Right forelimb (tissue), 1 donor: Measurements from ENCODE around the gene HSPA12B.

Experiments used
- DNase-seq: peaks from one replicate; pipeline ENCODE4 v3.0.0-alpha.2; 2018

Gene HSPA12B, protein sequence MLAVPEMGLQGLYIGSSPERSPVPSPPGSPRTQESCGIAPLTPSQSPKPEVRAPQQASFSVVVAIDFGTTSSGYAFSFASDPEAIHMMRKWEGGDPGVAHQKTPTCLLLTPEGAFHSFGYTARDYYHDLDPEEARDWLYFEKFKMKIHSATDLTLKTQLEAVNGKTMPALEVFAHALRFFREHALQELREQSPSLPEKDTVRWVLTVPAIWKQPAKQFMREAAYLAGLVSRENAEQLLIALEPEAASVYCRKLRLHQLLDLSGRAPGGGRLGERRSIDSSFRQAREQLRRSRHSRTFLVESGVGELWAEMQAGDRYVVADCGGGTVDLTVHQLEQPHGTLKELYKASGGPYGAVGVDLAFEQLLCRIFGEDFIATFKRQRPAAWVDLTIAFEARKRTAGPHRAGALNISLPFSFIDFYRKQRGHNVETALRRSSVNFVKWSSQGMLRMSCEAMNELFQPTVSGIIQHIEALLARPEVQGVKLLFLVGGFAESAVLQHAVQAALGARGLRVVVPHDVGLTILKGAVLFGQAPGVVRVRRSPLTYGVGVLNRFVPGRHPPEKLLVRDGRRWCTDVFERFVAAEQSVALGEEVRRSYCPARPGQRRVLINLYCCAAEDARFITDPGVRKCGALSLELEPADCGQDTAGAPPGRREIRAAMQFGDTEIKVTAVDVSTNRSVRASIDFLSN

DNA sequence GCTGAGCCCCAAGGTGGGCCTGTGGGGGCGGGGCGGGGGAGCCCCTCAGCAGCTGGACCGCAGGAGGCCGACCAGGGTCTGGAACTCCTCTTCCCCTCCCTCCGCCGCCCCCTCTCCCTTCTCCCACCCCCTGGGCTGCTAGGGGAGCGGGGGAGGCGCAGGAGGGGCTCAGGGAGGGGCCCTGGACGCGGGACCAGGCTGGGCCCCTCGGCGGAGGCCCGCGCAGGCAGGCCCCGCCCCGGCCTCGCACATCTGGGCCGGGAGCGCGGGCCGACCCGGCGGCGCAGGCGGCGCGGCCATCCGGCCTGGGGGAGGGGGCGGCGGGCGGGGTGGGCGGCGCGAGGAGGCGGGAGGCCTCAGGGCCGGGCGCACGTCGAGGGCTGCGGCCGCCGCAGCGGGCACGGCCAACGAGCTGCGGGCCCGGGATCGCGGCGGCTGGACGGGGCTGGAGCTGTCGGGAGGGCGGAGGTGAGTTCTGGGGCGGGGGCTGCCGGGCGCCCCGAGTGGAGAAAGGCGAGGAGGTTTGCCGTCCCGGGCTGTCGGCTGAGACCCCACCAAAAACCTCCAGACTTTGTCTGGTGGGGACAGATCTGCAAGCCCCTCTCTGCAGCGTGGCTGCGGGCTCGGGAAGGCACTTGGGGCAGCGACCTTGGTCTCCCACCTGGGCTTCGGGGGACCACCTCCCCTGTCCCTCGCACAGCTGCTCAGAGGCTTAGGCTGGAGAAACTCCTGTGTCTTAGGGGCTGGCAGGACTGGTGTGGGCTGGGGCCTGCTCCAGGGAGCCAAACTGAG is at the start of gene HSPA12B:
Gene HSPA12B, plus strand, starts transcription at position 359 of the 792 bp plus-strand sequence. CDS start 5,990 bp downstream, outside the sequence.
- DNase-seq, result peak; percentile 73

DNA sequence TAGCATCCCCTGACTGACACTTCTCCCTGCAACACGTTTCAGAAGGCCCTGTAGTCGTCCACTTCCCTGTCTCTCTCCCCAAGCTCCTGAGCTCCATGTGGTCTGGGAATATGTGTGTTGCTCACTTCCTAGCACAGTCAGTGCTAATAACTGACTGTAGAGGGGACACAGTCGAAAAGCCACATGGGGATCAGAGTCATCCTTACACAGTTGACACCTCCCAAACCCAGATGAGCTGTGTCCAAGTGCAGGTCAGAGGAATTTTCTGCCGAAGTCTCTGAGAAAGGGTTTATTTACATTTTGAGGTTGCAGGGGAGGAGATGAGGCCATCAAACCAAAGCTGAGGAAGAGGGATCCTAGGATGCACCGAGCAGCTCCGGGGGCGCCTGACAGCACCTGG is 47.1 kb upstream of the HSPA12B start:
- no peak for DNase-seq

DNA sequence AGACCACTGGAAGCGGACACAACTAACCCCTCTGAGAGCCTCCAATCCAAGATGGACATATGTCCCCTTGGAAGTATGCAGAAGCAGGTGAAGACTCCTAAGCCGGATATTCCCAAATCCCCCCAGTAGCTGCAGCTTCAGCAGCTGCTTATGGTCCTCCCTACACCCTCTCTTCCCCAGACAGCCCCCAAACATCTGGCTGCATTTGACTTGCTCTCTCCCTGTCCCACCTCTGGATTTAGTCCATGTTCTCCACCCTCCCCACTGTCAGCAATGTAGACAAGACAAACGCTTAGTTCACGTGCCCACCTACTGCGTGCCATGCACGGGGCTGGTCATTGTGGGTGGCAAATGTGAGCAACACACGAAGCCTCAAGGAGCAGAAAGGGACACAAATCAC is 46.1 kb upstream of the HSPA12B start:
- no peak for DNase-seq

DNA sequence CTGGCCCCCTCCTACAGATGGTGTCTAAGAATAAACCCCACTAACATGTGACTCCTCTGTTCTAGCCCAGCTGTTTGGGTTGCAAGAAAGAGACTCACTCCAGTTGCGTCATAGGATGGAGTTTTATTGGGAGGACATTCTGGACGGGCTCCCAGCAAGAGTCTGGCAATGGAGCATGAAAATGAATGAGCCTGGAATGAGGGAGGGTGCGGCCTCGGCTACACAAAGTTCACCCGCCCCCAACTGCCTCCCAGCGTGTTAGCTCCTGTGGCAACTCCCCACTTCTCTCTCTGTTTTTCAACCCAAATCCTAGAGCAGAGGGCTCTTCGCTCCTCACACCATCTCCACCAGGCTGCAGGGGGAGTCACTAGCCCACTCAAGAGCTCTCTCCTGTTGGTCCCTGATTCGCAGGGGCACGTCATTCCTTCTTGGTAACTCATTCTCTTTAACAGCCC is 45.6 kb upstream of the HSPA12B start:
- peak; percentile 89 for DNase-seq

DNA sequence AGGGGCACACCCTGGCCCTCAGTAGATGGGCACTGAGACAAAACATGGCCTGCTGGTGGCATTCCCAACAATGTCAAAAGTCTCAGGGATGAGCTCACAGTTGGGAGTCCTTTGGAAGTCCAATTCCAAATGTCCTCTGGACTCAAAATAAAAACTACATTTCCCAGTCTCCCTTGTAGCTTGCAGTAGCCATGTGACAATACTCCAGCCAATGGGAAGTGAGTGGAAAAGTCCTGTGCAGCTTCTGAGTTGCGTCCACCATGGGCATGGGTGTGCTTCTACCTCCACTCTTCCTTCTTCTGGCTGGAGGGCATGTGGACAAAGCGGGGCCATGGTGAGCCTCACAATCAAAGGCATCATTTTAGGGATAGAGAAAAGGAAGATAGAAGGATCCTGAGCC is 44.8 kb upstream of the HSPA12B start:
- DNase-seq, result no peak

DNA sequence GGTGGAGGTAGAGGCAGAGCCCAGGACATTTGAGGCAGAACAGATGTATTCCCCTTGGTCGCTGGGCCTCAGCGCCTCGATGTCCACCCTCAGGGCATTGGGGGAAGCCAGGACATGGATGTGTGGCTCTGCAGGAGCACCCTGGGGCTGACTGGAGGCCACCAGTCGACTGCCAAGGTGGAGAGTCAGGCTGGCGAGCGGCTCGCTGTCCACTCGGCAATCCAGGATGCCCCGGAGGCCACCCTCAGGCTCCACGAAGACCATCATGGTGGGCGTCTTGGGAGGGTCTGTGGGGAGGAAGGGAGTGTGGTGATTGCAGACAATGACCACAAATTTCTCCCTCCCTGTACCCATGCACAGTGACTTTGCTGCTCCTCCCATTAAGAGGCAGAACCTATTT is 42.5 kb upstream of the HSPA12B start:
- no peak for DNase-seq

DNA sequence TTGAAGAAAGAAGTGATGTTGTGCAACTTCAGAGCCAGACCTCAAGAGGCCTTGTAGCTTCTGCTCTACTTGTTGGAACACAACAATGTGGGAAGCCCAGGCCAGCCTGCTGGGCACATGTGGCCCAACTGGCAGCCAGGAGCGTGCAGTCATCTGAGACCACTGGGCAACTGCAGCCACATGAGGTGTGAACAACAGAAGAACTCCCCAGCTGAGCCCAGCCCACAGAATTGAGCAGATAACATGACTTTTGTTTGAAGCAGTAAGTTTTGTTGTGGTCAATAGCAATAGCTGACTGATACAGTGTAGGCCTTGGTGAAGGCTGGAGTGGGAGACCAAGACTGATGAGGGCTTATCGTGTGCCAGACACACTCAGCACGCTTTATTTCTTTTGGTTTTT is 42.1 kb upstream of the HSPA12B start:
- DNase-seq, result no peak

DNA sequence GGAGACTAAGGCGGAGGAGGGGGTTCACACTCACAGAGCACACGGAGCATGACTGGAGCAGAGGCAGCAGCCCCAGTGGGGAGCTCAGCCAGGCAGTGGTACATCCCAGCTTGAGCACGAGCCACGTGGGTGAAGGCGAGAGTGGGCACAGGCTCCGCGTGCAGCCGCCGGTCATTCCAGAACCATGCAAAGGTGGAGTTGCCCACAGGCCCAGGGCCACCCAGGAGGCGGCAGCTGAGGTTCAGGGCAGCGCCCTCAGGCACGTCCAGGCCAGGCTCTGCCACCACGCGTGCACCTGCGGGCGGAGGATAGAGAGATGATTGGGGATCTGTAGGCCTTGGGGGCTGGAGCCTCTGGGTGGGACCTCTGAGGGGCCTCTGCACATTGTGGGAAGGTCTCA is 41.2 kb upstream of the HSPA12B start:
- DNase-seq, result no peak

DNA sequence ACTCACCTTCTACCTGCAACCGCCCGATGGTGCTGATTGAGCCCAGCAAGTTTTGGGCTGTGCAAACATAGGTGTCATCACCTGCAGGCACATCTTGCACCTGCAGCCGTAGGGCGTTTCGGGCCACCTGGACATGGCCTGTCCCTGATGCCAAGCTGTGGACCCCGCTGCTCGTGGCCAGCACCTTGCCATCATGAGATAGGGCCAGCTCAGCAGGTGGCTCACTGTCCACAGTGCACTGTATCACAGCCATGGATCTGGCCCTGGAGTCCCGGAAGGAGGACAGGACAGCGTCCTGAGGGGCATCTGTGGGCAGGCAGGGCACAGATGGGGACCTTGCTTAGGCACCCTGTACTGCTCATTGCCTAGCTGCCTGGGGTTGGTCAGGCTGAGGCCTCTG is 40.6 kb upstream of the HSPA12B start:
- DNase-seq, result no peak

DNA sequence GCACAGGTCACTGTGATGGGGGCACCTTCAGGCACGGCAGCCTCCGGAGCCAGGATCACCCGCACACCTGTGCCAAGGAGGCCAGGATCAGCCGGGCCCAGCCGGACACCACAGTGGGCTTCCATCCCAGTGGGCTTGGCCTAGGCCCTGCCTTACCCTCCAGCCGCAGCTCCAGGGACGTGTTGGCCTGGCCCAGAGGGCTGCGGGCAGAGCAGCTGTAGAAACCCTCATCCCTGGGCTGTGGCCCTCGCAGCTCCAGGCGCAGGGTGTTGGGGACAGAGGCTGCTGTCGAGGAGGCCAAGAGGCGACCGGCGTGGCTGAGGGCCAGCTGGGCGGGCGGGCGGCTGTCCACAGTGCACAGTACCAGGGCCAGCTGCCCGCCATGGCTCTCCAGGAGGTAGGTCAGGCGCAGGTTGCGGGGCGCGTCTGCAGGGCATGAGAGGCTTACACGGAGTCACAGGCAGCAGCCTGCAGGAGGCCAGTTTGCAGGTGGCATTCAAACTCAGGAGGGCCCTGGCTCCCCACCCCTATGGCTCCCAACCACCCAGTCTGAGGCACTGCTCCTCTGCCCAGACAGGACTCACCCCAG is 39.7 kb upstream of the HSPA12B start:
- no peak for DNase-seq

DNA sequence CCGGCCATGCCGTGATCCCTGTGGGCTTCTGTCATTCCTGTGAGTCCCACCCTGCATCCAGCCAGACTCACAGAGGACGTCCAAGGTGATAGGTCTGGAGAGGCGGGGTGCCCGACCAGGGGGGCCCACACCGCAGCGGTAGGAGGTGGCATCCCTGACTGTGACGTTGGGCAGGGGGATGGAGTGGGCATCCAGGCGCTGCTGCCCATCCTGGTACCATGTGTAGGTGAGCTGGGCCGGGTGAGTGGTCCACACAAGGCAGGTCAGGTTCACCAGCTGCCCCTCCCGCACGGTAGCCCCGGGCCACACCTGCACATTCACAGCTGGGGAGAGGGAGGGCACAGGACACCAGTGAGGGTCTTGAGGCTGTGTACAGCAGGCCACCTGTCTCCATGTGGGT is 39.1 kb upstream of the HSPA12B start:
- no peak for DNase-seq

DNA sequence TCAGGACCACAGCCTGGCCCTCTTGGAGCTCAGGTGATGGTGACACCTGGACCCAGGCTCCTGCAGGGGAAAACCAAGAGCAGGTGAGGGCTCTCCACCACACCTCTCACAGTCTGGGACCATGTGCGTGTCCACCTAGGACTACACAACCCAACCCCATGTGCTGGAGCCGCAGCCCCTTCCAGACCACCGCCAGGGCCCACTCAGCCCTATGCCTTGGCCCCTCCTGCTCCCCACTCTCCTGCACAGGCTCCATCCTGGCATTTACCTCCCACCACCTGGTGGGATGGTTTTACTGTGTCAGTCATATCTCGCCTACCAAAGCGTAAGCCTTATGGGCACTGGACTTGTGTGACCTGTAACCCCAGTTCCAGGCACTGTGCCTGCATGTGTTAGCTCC is 37.6 kb upstream of the HSPA12B start:
- no peak for DNase-seq

DNA sequence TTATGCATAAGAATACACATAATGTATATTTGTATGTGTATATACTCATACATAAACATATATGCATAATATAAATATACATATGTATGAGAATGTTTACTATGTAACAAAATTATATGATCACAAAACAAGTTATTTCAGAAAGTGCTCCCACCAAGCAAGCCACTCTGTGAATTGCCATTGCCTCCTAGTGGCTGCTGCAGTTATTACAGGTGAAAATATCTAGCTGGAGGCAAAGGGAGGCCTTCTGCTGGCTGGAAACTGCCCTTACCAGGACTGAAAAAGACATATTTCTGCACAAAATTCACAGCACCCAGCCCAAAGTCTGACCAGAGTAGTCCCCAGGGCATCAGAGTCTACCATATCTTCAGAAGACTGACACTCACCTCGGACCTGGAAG is 36.3 kb upstream of the HSPA12B start:
- no peak for DNase-seq

DNA sequence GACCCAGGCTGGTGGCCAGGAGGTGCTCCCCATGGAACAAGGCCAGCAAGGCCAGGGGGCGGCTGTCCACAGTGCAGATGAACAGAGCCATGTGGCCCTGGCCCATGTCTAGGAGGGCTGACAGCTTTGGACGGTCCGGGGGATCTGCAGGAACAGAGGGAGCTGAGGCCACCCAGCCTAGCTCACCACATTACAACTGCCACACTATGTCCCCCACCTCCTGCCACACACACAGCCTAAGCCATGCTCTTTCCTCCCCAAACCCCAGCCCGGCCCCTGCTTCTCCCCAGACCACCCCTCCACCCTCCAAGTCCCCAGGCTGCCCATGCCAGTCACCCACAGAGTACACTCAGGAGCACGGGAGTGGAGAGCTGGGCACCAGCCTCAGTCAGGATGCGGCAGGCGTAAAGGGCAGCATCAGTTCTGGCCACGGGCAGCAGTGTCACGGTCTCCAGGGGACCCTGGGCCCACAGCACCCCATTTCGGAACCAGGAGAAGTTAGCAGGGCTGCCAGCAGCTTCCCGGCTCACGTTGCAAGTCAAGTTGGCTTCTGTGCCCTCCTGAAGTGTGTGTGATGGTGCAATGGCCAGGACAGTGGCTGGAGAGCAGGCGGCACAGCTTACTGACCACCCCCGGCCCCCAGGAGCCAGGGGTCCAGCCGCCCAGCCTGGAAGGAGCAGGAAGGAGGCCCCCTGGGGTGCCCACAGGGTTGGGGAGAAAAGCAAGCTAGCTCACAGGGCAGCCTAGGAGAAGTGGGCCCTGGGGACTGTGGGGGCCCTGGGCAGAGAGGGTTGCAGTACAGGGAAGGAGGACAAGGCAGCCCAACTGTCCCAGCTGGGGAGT is 35.5 kb upstream of the HSPA12B start:
- no peak for DNase-seq

DNA sequence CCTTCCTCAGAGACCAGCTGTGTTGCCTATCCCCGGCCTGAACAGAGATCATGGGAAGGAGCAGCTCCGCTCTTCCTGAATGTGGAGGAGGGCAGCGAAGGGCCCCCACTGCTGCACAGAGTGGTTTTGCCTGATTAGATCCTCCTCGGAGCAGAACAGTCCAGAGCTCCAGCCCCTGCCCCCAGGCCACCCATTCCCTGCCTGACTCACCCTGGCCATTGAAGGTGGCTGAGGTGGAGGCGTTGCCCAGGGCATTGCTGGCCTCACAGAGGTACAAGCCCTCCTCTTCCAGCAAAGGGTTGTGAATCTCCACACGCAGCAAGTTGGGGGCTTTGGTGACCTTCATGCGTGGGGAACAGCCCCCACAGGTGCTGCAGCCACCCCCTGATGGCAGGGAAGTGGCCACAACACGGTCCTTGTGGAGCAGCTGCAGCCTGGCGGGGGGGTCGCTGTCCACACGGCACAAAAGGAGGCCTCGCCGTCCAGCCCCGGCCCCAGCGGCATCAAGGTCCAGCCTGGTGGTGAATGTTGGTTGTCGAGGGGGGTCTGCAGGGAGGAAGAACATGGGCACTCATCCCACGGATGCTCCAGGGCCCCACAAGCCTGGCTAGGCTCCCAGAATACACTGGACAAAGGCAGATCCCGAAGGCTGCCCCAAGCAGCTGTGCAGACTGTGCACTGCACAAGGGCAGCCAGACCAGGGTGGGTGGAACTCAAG is 34.7 kb upstream of the HSPA12B start:
- no peak for DNase-seq

DNA sequence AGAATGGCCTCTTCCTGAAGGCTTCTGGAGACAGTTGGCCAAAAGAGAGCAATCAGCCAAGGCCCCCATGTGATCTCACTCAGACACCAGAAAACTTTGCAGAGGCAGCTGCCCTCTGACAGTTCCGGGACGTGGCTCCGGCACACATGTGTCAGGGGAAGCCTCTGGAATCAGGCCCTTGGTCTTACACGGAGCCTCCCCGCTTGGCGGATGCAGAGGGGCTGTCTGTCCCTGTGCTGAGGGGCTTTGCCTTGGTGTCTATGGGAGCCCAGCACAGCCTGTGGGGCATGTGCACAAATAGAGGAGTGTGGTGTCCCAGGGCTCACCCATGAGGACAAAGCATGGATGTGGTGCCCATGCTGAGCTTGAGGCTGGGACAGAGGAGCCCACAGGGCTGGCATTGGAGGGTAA is 33.9 kb upstream of the HSPA12B start:
- peak; percentile 50 for DNase-seq

DNA sequence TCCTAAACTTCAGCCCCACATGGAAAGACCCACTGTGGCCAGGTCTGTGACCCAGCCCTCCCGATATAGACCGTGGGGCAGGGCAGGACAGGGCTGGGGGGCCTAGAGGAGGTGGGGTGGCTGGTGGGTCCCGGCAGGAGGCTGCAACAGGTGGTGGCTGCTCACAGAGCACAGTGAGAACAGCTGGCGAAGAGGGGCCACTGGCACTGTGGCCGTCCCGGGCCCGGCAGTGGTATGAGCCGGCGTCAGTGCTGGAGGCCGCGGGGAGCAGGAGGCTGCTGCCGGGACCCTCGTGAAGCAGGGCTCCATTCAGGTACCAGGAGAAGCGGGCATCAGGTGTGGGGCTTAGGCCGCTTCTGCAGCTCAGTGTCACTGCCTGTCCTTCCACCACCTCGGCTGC is 33.4 kb upstream of the HSPA12B start:
- DNase-seq, result peak; percentile 44

DNA sequence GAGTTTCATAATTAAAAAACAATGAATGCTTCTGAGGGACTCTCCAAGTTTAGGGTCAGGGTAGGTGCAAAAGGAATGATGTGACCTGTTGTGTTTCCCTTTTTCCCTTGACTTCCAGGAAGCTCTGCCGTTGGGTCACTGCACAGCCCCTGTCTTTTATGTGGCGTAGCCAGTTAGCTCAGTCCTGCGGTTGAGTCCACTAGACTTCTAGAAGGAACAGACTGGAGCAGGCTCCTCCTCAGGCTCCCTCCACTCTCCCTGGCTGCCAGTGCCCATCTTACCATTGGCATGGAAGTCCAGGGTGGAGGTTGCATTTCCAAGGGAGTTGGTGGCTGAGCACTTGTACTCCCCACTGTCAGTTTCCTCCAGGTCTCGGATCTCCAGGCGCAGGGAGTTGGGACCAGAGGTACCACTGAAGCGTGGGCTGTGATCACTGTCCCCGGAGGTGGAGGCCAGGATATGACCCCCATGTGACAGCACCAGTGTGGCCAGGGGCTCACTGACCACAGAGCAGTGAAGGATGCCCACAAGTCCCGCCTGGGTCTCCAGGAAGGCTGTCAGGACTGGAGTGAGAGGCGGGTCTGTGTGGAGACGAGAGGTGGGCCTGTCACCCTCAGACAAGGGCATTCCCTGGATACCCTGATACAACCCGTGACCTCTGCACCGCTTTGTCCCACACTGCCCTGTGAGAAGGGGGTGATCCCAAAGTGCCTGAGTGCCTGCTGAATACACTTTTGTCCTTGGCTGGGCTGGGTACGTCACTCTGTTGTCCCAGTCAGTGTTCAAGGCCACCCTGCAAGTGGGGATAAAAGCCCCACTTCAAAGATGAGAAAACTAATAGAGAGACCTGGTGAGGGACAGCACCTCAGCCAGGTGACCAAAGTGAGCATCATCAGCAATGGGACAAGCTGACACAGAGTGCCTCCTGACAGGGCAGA is 31.2 kb upstream of the HSPA12B start:
- no peak for DNase-seq

DNA sequence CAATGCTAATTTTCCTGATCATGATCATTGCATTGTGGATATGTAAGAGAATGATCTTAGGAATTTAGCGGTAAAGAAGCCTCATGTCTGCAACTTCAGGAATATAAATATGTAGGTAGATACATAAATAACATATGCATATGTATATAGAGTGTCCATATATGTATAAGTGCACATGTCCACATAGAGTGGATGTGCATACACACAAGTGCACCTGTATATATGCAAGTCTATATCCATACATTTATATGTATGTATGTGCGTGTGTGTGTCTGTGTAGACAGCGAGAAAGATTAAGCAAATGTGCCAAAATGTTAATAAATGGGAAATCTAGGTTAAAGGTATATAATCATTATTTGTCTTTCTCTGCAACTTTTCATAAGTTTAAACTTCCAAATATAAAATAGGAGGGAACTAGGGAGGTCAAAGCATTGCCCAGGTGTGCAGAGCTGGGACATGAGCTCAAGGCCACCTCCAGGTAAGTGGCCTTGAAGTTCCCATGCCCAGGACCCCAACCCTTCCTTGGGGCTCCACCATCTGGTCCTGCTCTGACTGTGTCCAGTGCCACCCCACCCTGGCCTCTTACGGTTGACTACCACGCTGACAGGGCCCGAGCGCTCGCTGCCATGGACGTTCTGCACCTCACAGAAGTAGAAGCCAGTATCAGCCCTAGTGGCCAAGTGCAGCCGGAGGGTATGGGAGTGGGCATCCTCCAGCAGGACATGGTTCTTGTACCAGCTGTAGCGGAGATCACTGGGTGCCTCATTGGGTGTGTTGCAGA is 29.7 kb upstream of the HSPA12B start:
- no peak for DNase-seq

DNA sequence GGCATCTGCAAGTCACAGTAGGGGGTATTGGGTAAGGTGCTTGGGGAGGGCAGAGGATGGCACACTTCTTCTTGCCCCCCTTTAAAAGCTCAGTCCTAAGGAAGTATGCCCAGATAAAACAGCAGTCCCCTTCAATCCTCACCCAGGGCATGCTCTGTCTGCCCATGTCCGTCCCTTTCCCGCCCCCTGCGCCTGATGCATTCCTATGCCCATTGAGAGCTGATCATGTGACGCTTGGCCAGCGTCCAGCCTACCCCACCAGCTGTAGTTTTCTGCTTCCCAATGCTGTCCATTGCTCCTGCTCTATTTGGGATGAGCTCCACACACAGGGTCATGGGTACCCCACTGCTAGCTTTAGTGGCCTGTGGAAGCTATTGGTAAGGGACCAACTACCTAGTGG is 28.4 kb upstream of the HSPA12B start:
- DNase-seq, result no peak
